NCI-H526 treated with DMSO at 0.1 percent for 48 hours (cell line): ENCODE data around the gene CASTOR1.
A peak's percentile ranks its signal among the peaks of the same experiment; 100 is the strongest.

ENCODE experiments used
- DNase-seq: peaks from one replicate; lab custom pipeline; 2025; lab: John Stamatoyannopoulos, UW

The CASTOR1 gene

GRCh38 chr22:30297991-30298701 lies 8.8 kb upstream of the CASTOR1 start:
- DNase-seq: no peak

- no peak for DNase-seq
Measured at GRCh38 chr22:30297276-30297990, 8.1 kb upstream of the CASTOR1 start.

DNA sequence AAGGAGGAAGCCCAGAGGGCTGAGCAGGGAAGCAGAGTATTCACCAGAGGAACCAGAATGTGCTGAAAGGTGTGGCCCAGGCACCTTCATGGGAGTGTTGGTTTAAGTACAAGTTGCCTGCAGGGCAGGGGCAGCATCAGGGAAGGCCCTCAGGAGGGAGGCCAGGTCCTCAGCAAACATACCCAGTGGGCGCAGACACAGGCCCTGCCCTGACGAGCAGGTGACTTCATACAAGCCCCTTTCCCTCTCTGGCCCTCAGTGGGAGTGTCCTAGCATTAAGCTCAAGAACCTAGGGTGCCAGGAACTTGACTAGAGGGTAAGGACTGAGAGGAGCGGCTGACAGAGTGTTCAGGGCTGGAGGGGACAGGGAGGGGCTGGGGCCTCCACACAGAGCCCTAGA lies 7.5 kb upstream of the CASTOR1 start:
- DNase-seq: no peak

- DNase-seq: no peak
Measured at GRCh38 chr22:30296324-30296723, 7.0 kb upstream of the CASTOR1 start.

GRCh38 chr22:30295576-30295975 lies 6.3 kb upstream of the CASTOR1 start:
- DNase-seq: no peak

GRCh38 chr22:30294830-30295229 lies 5.5 kb upstream of the CASTOR1 start:
- DNase-seq: no peak

DNA sequence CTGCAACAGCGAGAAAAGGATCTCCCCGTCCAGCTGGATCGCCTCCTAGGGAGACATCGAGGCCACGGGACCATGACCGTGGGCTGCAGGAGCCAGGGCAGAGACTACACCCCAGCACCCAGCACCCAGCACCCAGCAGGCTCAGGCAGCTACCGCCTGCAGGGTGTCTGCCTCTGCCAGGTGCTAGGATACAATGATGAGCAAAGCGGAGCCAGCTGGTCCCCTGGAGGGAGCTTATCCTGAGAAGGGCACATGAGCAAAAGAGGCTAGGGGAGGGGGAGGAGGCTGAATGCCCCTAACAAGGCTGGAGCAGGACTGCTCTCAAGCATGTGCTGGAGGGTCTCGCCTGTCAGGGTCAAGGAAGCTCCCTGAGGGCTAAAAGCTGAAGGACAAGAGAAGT lies 4.8 kb upstream of the CASTOR1 start:
- no peak for DNase-seq

DNA sequence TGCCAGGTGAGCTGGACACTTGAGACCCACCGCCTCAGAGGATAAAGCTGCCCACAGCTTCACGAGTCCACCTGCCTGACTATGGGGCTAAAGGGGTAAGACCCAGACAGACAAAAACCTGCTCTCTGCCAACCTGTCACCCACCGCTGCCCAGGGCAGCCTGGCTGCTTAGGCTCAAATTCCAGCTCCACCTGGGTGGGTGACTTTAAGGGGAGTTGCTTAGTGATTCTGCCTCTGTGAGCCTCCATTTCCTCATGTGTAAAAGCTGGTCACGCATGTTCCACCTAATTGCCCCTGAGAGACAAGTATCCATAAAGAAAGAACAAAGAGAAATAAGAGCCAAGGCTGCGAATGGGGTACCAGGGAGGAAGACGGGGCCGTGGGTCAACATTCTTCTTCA lies 3.7 kb upstream of the CASTOR1 start:
- no peak for DNase-seq

DNA sequence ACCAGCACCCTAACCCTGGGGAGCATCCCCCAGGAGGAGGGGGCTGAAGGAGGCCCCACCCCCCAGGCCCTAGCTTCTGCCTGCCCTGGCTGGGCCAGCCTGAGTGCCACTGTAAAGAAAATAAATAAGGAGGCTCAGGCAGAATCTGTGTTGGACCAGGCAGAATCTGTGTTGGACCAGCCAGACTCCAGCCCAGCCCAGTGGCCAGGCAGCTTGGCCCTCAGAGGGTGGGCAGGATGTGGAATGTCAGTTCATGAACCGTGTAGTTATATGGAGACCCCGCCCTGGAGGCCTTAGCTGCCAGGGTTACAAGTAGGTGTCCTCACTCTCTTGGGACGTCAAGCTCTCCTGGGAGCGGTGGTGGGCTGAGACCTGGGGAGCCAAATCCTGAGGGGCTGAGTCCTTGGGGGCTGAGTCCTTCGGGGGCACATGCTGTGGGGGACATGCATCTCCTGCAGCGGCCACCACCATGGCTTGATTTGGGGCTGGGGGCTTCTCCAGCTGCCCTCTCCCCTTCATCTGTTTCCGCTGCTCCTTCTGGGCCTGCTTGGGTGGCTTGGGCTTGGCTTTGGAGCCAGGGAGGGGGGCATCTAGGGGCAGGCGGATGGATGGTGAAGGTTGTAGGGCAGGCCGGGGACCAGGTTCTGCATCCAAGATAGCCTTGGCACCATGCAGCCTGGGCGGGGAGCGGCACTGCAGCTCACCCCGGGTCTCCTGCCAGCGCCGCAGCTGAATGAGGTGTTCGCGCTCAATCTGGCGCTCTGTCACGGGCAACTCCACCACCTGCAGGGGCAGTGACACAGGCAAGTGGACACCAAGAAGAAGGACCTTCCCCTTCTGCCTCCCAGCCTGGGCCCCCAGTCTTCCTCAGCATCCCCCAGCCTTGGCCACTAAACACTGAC lies 3.0 kb upstream of the CASTOR1 start:
- no peak for DNase-seq

DNA sequence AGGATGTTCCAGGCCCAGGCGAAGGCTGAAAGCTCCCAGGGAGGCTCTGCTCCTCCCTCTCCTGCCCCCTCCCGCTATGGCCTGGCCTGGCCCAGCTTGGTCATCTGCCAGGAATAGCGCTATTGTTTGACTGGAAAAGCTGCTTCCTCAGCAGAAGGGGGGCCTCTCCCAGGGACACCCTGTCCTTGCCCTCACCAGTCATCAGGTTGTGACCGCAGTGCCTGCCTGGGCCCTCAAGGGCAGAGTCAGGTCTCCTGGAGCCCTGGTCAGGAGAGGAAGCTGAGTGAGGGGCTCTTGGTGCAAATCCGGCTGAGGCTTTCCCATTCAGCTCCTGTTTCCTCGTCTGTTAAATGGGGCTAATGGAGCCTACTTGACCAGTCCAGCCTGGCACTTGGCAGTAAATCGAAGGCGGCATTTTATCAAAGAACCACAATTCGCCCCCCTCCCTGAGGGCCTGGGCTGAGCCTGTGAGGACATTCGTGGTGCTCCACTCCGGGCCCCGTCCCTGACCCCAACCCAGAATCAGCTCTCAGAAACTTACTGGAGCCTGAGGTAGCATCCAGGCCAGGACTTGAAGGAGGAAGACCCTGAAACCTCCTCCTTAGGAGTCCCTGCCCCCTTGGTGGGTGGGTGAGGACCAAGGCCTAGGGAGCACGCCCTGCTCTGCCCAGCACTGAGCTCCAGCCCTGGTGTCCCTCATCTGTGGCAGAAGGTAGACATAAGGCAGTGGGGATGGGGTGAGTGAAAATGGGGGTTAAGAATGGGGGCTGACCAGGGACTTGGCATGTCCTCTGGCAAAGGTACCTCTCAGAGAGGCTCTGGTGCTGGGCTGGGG lies 2.0 kb upstream of the CASTOR1 start:
- DNase-seq: no peak

DNA sequence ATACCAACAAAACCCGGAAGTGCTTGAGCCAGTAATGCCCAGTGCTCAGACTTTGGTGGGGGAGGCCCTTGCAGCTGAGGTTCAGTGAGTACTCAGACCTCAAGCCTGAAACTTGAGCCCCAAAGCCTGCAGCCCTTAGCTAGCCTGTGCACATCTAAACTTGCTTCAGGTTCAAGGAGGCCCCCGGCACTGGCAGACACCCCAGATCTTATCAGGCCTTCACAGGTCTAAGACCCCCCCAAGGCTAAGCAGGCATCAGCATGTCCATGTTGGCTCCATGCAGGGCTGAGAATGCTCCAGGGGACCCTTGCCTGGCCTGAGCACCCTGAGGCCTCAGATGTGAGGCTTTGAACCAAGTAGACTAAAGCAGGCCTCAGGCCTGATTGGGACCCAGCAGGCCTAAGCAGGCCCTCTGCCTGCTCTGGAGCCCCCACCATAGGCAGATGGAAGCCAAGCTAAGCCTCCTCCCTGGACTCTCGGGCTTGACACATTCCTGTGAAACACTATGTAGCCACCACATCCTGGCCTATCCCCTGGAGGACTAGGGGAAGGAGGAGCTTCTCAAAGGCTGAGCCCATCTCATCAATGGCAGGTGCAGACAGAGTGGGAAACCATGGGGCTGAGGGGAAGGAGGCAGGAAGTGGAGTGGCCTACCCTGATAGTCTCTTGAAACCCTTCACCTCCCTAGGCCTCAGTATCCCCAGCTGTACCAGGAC lies 1.2 kb upstream of the CASTOR1 start:
- no peak for DNase-seq

- no peak for DNase-seq
Measured at GRCh38 chr22:30289980-30290313, 642 bp upstream of the CASTOR1 start.

DNA sequence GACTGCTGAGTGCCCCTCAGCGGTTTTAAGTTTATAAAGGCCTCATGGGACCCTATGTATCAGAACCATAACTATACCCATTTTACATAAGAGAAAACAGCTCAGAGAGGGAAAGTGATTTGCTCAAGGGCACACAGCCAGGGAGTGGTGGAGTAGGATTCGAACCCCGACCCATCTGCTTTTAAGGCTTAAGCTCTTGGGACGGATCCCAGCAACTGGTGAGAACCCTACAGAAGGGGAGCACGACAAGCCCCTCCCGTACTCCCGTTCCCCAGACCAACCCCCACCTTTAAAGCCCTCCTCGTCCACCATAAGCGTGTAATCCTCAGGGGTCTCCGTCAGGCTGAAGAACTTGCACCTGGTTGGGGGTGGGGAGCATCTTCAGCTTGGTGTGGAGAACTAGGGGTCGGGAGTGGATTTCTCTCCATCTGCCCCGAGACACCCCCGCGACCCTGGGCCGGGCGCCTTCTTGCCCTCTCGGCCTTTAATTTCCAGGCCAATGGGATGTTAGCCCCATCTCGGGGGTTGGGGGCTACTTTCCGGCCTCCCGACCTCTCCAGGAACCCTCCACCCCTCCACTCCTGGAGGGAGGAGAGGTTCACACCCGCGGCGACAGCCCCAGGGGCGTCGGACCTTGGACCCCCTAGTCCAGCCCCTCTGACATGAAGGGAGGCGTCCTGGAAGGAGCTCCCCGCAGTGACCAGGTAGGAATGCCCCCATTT lies 725 bp downstream of the CASTOR1 start:
- no peak for DNase-seq

DNA sequence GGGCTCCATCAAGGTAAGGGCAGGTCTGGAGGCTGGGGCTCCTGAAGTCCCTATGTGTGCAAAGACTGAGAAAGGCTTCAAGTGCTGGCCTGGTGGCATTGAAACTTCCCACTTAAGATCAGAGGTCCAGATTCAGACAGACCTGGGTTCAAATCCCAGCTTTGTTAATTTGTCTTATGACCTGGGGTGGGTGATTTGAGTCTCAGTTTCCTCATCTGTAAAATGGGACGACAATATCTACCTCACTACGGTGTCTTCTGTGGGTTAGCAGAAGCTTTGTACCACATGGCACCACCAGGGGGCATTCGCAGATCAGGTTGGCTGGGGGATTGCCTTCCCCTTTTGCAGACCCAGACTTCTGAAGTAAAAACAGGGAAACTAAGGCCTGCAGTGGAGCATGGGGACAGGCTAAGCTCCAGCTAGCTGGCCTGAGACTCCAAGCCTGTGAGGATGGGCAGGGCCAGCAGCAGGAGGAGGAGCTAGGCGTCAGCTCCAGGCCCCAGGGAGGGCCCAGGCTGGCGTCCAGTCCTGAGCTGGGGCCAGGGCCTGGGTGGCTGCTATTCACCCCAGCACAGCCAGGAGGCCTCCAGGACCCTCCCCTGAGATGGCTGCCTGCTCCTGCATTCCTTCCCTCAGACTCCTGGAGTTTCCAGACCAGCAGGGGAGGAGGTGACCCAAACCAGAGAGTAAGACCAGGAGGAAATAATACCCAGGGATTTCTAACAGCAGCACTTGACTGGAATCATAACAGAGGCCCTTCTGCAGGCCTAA lies 1.5 kb downstream of the CASTOR1 start:
- DNase-seq: peak; percentile 42

GRCh38 chr22:30286813-30287647 lies 2.3 kb downstream of the CASTOR1 start:
- DNase-seq: peak; percentile 11

GRCh38 chr22:30286331-30286730 lies 3.0 kb downstream of the CASTOR1 start:
- no peak for DNase-seq

- DNase-seq: no peak
Measured at GRCh38 chr22:30285846-30286200, 3.5 kb downstream of the CASTOR1 start.

DNA sequence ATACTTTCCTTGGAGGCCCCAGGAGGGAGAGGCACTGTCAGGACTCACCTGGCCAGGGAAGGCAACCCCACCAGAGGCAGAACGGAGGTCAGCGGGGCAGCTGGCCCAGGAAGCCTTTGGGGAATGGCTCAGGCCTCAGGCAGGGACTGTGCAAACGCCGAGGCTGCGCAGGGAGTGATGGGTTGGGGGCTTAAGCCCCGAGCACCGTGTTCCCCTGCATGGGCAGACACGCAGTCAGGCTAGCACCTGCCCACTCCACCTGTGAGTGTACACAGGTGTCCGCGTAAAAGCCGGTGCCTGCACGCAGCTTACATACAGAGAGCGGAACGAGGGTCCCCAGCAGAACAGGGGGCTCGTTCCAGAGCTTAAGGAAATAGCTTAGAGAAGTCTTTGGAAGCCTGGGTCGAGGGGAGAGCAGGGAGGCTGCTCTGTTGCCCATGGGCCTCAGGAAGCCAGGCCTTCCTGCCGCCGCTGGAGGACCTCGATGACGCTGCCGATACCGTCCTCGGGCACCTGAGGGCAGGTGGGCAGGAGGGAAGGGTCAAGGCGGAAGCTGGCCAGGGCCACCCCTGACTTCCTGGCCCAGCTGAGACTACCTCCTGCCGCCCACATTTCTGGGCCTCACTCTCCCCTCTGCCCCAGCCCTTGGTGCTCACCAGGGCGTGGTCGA lies 4.0 kb downstream of the CASTOR1 start:
- DNase-seq: no peak
